ENCODE measurements around the gene C1QTNF8.

Gene C1QTNF8

DNA sequence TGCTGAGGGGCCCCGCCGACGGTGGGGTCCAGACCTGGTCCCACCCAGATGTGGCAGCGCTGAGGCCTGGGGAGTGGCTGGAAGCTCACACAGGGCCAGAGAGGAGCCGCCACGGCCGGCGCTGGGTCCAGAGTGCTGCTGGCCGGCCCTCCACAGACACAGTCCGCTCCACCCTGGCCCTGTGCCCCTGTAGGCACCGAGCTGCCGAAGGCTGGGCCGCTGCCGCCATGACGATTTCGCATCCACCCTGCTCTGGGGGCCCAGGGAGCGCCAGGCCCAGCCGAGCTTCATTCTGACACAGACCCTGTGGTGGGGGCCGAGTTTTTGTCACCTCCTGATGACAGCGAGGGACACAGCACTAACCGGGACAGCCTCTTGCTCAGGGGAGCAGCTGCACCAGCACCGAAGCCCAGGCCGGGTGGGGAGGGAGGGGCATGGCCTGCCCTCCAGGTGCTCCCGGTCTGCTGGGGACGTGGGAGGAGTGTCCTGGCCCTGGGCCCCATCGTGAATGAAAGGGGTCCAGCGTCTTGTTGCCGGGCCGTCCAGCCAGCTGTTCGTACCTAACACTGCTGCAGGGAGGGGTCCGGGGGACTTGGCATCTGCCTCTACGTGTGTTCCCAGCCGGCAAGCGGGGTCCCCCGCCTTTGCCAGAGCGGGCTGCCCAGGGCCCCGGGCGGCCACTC is 50.6 kb downstream of the C1QTNF8 start:
- DNase-seq (ENCODE audit: low spot score): no peak

DNA sequence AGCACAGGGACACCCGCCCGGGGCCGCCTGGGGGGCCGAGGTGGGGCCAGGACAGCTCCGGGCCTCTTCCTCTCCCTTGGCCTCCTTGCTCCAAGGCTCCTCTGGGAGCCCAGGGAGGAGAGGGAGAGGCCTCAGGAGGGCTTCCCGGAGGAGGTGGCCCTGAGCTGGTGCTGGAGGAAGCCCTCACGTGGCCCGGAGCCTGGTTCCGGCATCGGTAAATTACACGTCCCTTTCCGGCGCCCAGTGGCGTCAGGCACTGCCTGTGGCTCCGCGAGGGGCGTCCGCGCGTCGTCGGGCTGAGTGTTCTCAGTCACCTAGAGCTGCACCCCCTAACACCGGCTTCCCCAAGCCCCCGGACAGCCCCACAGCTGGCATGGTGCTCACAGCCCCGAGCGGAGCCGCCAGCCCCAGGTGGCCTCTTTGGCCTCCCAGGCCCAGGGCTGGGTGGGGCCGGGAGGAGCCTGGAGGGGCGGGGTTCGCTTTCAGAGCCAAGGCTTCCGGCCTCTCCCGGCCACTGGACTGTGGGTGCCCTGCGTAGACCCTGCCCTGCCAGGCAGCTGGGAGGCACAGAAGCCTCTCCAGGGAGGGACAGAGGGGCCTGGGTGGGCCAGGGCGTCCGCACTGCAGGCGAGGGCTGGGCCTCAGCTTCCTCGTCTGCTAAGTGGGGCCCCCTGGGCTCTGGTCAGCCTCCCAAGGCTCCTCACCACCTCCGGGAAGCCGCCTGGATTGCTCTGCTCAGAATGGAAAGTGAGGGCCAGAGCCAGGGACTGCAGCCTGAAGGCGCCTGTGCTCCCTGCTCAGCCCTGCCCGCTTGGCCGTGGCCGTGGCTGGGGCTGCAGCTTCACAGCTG is 51.4 kb downstream of the C1QTNF8 start:
- DNase-seq (ENCODE audit: low spot score): no peak

DNA sequence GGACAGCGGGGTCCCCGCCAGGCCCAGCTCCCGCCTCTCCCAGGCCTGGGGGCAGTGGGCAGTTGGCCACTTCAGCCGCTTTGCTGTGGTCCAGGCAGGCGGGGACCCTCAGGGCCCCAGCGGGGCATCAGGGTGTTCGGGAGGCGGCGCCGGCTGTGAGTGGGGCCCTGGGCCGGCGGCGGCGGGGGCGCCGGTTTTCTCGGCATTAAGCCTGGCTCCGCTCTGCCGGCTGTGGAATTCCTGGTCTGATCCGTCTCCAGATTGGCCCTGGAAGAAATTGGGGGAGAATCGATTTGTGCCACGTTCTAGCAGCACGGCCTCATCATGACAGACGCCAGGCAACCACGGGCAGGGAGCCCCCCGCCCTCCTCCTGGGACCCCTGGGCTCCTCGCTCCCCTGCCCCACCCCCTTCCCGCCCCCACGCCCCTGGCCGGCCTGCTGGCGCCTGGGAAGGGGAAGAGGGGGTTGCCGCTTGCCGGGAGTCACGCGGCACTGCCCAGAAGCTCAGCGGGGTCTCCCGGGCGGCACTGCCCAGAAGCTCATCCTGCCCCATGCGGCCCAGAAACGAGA is 52.1 kb downstream of the C1QTNF8 start:
- DNase-seq (ENCODE audit: low spot score): no peak

DNA sequence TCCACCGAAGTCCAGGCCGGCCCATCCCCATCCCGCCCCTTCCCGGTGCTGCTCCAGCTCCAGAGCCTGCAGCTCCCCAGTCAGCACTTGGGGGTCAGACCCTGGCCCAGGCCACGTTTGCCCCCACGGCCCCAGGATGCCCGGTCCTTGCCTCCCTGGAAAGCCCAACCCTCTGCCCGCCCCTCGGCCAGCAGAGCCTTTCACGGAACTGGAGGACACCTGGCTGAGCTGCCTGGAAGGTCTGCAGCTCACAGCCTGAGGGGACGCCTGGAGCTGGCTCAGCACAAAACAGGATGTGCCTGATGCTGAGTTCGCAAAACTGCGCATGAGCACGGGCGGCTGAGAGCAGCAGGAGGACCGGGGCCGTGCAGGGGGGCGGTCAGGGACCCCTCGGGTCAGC is 53.2 kb downstream of the C1QTNF8 start:
- no peak for DNase-seq (ENCODE audit: low spot score)

DNA sequence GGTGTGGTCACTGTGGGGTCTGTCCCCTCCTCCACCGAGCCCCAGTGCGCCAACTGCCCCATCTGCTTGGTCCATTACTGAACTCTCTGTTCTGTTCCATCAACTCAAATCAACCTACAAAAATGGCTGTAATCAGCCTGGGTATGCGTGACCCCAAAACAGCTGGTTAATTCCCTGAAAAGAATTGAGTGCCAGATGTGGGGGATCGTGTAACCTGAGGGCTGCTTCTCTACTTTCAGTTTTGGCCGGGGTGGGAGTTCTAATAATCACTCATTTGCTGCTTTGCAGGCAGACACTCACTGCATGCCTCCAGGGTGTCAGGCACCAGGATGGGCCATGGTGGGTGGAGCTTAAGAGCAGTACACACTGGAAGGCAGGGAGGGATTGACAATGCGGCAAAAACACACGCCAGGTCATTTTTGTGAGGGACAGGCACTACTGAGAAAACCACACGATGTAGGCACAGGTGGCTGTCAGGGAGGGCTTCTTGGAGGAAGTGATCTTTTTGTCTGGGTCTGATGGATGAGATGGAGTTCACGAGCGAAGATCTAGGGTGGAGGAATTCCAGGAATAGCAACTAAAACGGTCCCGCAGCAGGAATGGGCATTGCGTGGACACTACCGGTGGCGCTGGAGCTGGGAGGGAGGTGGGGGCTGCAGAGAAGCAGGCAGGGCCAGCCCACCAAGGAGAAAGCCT is 53.8 kb downstream of the C1QTNF8 start:
- DNase-seq (ENCODE audit: low spot score): no peak

DNA sequence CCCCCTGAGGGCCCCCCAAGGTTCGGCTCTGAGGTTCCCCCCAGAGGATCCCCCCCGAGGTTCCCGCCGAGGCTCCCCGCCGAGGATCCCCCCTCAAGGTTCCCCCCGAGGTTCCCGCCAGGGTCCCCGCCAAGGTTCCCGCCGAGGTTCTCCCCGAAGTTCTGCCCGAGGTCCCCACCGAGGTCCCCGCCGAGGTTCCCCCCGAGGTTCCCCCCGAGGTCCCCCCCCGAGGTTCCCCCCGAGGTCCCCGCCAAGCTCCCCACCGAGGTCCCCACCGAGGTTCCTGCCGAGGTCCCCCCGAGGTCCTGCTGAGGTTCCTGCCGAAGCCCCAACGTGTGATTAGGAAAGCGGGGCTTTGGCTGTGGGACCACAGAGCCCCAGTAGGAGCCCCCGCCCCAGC is 55.7 kb downstream of the C1QTNF8 start:
- no peak for DNase-seq (ENCODE audit: low spot score)

DNA sequence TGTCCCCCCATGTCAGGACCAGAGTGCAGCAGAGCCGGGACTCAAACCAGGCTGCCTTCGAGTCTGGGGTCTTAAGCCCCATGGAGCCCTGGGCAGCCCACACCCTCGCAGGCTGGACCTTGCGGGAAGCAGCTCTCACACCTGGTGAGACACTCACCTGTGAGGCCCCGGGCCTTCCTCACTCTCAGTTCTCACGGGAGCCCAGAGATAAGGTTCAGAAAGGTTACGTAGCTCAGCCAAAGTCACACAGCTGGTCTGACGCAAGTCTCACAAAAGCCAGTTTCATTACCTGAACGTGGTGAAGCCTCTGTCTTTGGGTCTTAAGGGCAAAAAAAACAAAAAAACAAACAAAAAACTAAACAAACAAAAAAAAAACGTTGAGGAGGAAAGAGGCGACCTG is 56.3 kb downstream of the C1QTNF8 start:
- DNase-seq (ENCODE audit: low spot score): no peak

DNA sequence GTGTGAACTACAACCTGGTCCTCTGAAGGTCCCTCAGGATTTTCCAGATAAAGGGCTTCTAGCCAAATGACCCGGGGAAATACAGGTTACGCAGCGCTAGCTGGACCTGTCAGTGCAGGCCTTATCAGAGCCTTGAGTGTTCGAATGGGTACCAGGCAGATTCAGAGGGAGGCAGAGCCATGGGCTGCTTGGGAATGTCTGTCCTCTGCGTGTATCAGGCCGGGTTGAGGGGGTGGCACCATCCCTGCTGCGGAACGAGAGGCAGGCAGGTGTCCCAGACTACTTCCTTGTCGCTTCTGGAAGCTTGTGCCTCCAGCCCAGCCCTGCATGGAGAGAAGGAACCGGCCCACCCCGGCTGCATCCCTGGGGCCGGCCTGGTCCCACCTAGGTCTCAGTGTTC is 57.1 kb downstream of the C1QTNF8 start:
- DNase-seq (ENCODE audit: low spot score): no peak
